Activated naive CD4-positive, alpha-beta T cell treated with anti-CD3 and anti-CD28 coated beads, Interleukin-2, amount 10 ng/mL, durations not matched to agents 7 days and 5 days (primary cell): ENCODE measurements around the gene KRT39.
"Not testable (repeated sequence)": the region's sequence is repeated elsewhere in the genome, so short reads cannot be mapped to it uniquely, and the experiment has no call there.

Experiments
- CTCF ChIA-PET: fragments of 350-600 bp; sonication (Branson Sonifier 250); formaldehyde crosslinking; loops from one replicate; lab custom pipeline; 2021; ENCODE audit warnings: antibody characterized with exemption; lab: Charles Lee
- DNase-seq: peaks from one replicate; pipeline ENCODE4 v3.0.0-alpha.2; 2020
- H3K27ac Mint-ChIP-seq: one replicate; pipeline ENCODE4 v1.8.0; 2021; ENCODE audit warnings: mild to moderate bottlenecking, moderate library complexity, mixed read lengths
- H3K27me3 Mint-ChIP-seq: one replicate; pipeline ENCODE4 v1.8.0; 2021; ENCODE audit warnings: mild to moderate bottlenecking, mixed read lengths
- H3K36me3 Mint-ChIP-seq: one replicate; pipeline ENCODE4 v1.8.0; 2021; ENCODE audit warnings: mixed read lengths
- H3K4me1 Mint-ChIP-seq: one replicate; pipeline ENCODE4 v1.8.0; 2021; ENCODE audit warnings: mixed read lengths
- H3K4me3 Mint-ChIP-seq: one replicate; pipeline ENCODE4 v1.8.0; 2021; ENCODE audit warnings: mild to moderate bottlenecking, moderate library complexity, mixed read lengths
- H3K9me3 Mint-ChIP-seq: one replicate; pipeline ENCODE4 v1.8.0; 2021; ENCODE audit warnings: mixed read lengths

The KRT39 gene

GRCh38 chr17:40942553-40942952, 24.2 kb downstream of the KRT39 start:
- no peaks in the 10 kb centered on the region for H3K9me3 Mint-ChIP-seq
- no peak overlapping the region for H3K27ac Mint-ChIP-seq
- H3K36me3 Mint-ChIP-seq, result no peaks in the 10 kb centered on the region
- no peak overlapping the region for H3K4me3 Mint-ChIP-seq
- DNase-seq, result no peak
- peaks cover 32% of the 10 kb centered on the region for H3K27me3 Mint-ChIP-seq
- no peaks in the 10 kb centered on the region for H3K4me1 Mint-ChIP-seq
- CTCF ChIA-PET, result no interaction called here

GRCh38 chr17:40940266-40940665, 26.5 kb downstream of the KRT39 start:
- DNase-seq, result no peak
- H3K27ac Mint-ChIP-seq, result no peak overlapping the region
- CTCF ChIA-PET, result no interaction called here
- no peaks in the 10 kb centered on the region for H3K36me3 Mint-ChIP-seq
- H3K27me3 Mint-ChIP-seq, result peaks cover 28% of the 10 kb centered on the region
- no peaks in the 10 kb centered on the region for H3K4me1 Mint-ChIP-seq
- no peak overlapping the region for H3K4me3 Mint-ChIP-seq
- no peaks in the 10 kb centered on the region for H3K9me3 Mint-ChIP-seq

DNA sequence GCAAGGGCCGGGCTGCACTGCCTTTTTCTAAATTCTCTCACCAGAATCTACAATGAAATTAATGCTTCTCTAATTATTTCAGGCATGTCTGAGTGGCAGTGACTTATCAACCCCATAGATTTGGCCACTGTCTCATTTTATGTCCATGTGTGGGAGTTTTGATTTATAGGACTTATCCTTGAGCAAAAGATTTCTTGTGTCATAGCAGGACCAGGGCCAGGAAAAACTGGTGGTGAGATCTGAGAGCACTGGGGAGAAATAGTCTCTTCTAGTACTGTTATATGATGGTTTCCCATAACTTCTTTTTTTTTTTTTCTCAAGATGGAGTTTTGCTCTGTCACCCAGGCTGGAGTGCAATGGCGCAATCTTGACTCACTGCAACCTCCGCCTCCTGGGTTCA, 27.8 kb downstream of the KRT39 start:
- H3K27ac Mint-ChIP-seq, result no peak overlapping the region
- DNase-seq, result no peak
- no peak overlapping the region for H3K4me3 Mint-ChIP-seq
- CTCF ChIA-PET, result no interaction called here
- H3K27me3 Mint-ChIP-seq, result peaks cover 20% of the 10 kb centered on the region
- H3K4me1 Mint-ChIP-seq, result no peaks in the 10 kb centered on the region
- no peaks in the 10 kb centered on the region for H3K9me3 Mint-ChIP-seq
- no peaks in the 10 kb centered on the region for H3K36me3 Mint-ChIP-seq

- Mint-ChIP-seq H3K4me1 (no peaks in the 10 kb centered on the region), H3K27ac (peak within 1 kb of the TSS; percentile 9), H3K36me3 (no peaks in the 10 kb centered on the region), H3K4me3 (no peak within 1 kb of the TSS), H3K9me3 (no peaks in the 10 kb centered on the region), H3K27me3 (peaks cover 19% of the 10 kb centered on the region)
- CTCF ChIA-PET, result no interaction called here
- DNase-seq, result no peak
Measured at GRCh38 chr17:40937384-40937819, 29.3 kb downstream of the KRT39 start, which contains the start of gene KRT23. TSS of gene KRT23 (minus strand) at chr17:40937646. CDS start at chr17:40936603, 1,043 bp downstream.

GRCh38 chr17:40936976-40937375, 29.8 kb downstream of the KRT39 start:
- DNase-seq, result no peak
- H3K4me3 Mint-ChIP-seq, result no peak overlapping the region
- no peak overlapping the region for H3K27ac Mint-ChIP-seq
- H3K27me3 Mint-ChIP-seq, result peaks cover 15% of the 10 kb centered on the region
- H3K9me3 Mint-ChIP-seq, result no peaks in the 10 kb centered on the region
- H3K4me1 Mint-ChIP-seq, result no peaks in the 10 kb centered on the region
- H3K36me3 Mint-ChIP-seq, result no peaks in the 10 kb centered on the region
- CTCF ChIA-PET, result no interaction called here

- CTCF ChIA-PET, result no interaction called here
- no peak for DNase-seq
Measured at GRCh38 chr17:40936437-40936971, 30.2 kb downstream of the KRT39 start.

GRCh38 chr17:40935624-40936023, 31.1 kb downstream of the KRT39 start:
- H3K9me3 Mint-ChIP-seq, result no peaks in the 10 kb centered on the region
- no peak overlapping the region for H3K4me3 Mint-ChIP-seq
- CTCF ChIA-PET, result interaction anchor here (1.0 kb wide), 1 partner anchor 558 kb away, joined by 3 read pairs; no protein-coding TSS in a partner anchor
- H3K27ac Mint-ChIP-seq, result no peak overlapping the region
- H3K4me1 Mint-ChIP-seq, result no peaks in the 10 kb centered on the region
- H3K27me3 Mint-ChIP-seq, result peaks cover 13% of the 10 kb centered on the region
- H3K36me3 Mint-ChIP-seq, result no peaks in the 10 kb centered on the region
- no peak for DNase-seq

More at GRCh38 chr17:40936437-40936971, 30.2 kb downstream of the KRT39 start:
- Mint-ChIP-seq H3K9me3 (no peaks in the 10 kb centered on the region), H3K27ac (no peak overlapping the region), H3K27me3 (peaks cover 13% of the 10 kb centered on the region), H3K36me3 (no peaks in the 10 kb centered on the region), H3K4me1 (no peaks in the 10 kb centered on the region), H3K4me3 (no peak overlapping the region)

- Mint-ChIP-seq H3K27me3 (peaks cover 9% of the 10 kb centered on the region), H3K27ac (no peak overlapping the region), H3K4me1 (no peaks in the 10 kb centered on the region), H3K4me3 (no peak overlapping the region), H3K36me3 (no peaks in the 10 kb centered on the region), H3K9me3 (no peaks in the 10 kb centered on the region)
- no peak for DNase-seq
- CTCF ChIA-PET, result no interaction called here
Measured at GRCh38 chr17:40932608-40933007, 34.1 kb downstream of the KRT39 start.

DNA sequence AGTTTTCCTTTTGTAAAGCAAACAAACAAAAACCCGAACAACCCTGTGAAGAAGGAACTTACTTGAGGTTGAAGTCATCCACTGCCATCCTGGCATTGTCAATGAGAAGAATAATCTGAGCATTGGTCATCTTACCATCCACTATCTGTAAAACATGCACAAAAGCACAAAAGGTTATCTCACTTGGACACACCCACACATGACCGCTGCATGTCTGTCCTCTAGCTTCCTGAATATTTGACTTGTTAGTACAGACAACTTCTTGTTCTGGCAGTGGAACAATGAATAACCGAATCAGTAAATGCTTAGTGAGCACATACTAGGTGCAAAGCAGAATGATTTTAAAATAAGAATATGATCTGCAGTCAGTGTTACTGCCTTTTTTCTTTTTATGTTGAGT, 35.4 kb downstream of the KRT39 start:
- Mint-ChIP-seq H3K9me3 (no peaks in the 10 kb centered on the region), H3K4me3 (no peak overlapping the region), H3K36me3 (no peaks in the 10 kb centered on the region), H3K27ac (no peak overlapping the region), H3K27me3 (peaks cover 16% of the 10 kb centered on the region), H3K4me1 (no peaks in the 10 kb centered on the region)
- no peak for DNase-seq
- CTCF ChIA-PET, result no interaction called here

DNA sequence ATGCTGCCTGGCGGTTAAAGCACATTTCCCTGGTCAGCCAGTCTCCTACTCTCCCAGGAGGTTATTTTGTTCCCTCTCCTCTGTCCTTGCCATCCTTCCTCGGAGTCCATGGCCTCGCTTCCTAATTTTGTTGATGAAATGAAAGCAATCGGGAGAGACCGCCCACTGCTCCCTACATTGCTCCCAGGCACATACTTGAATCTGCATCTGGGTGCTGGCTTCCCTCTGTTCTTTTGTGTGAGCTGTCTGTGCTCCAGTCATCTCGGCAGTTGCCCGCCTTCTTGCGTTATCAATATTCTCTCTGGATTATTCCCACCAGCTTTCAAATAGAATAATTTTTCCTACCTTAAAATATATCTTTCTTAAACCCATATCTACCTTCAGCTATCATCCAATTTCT, 40.4 kb downstream of the KRT39 start:
- no peak overlapping the region for H3K27ac Mint-ChIP-seq
- H3K4me3 Mint-ChIP-seq, result no peak overlapping the region
- H3K27me3 Mint-ChIP-seq, result peaks cover 24% of the 10 kb centered on the region
- CTCF ChIA-PET, result interaction anchor here (0.7 kb wide), 1 partner anchor 13 kb away, joined by 3 read pairs; no protein-coding TSS in a partner anchor
- H3K4me1 Mint-ChIP-seq, result peaks cover 1% of the 10 kb centered on the region
- H3K36me3 Mint-ChIP-seq, result no peaks in the 10 kb centered on the region
- no peak for DNase-seq
- H3K9me3 Mint-ChIP-seq, result no peaks in the 10 kb centered on the region

GRCh38 chr17:40922239-40922638, 44.5 kb downstream of the KRT39 start:
- H3K27ac Mint-ChIP-seq, result peak overlapping the region; percentile 40
- no peaks in the 10 kb centered on the region for H3K9me3 Mint-ChIP-seq
- no peaks in the 10 kb centered on the region for H3K36me3 Mint-ChIP-seq
- H3K4me3 Mint-ChIP-seq, result no peak overlapping the region
- H3K4me1 Mint-ChIP-seq, result peaks cover 7% of the 10 kb centered on the region
- H3K27me3 Mint-ChIP-seq, result peaks cover 24% of the 10 kb centered on the region
- CTCF ChIA-PET, result no interaction called here
- no peak for DNase-seq

DNA sequence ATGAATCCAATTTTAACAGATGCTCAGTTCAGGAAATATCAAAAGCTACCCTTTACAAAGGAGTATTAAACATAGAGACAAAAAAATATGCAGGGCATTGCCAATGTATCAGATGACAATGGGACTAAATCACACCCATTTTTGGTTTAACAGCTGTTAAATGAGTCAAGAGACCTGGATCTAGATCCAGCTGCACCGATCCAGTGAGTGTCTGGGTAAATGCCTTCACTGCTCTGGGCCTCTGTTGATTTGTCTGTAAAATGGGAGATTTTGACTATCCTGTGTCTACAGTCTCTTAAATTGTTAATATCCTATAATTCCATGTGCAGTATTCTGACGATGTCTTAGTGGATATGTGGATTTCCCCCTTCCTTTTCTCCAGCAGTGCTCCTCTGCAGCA, 45.7 kb downstream of the KRT39 start:
- CTCF ChIA-PET, result no interaction called here
- H3K9me3 Mint-ChIP-seq, result no peaks in the 10 kb centered on the region
- no peaks in the 10 kb centered on the region for H3K36me3 Mint-ChIP-seq
- no peak overlapping the region for H3K4me3 Mint-ChIP-seq
- no peak for DNase-seq
- peaks cover 25% of the 10 kb centered on the region for H3K27me3 Mint-ChIP-seq
- no peak overlapping the region for H3K27ac Mint-ChIP-seq
- peaks cover 7% of the 10 kb centered on the region for H3K4me1 Mint-ChIP-seq

DNA sequence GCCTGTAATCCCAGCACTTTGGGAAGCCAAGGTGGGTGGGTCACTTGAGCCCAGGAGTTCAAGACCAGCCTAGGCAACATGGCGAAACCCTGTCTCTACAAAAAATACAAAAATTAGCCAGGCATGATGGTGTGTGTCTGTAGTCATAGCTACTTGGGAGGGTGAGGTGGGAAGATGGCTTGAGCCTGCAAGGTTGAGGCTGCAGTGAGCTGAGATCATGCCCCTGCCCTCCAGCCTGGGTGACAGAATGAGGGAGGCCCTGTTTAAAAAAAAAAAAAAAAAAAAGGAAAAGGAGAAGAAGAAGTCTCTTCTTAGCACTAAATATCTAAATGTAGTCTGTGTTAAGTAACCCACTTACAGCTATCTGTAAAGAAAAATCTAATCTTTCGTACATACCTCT, 49.6 kb downstream of the KRT39 start:
- not testable (repeated sequence) for H3K36me3 Mint-ChIP-seq

DNA sequence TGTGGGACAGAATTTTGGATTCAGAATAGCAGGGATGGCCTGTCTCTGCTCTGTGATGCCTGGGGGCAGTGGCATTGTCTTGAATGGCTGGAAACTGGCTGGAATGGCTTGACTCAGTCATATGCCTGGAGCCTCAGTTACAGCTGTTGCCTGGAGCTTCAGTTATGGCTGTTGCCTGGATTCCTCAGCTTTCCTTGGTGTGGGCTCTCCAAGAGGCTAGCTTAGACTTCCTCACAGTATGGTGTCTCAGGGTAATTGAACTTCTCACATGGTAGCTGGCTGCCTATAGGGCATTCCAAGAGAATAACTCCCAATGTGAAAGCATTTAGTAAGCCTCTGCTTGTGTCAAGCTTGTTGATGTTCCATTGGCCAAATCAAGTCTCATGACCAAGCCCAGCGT, 50.4 kb downstream of the KRT39 start:
- Mint-ChIP-seq H3K4me1 (peaks cover 6% of the 10 kb centered on the region), H3K27me3 (peaks cover 19% of the 10 kb centered on the region), H3K4me3 (no peak overlapping the region), H3K9me3 (no peaks in the 10 kb centered on the region), H3K36me3 (no peaks in the 10 kb centered on the region), H3K27ac (no peak overlapping the region)
- no peak for DNase-seq
- CTCF ChIA-PET, result no interaction called here

More for the DNA sequence above, 49.6 kb downstream of the KRT39 start:
- CTCF ChIA-PET, H3K4me1 Mint-ChIP-seq, H3K4me3 Mint-ChIP-seq, H3K27ac Mint-ChIP-seq, H3K9me3 Mint-ChIP-seq, DNase-seq: not testable (repeated sequence)
- H3K27me3 Mint-ChIP-seq, result peaks cover 11% of the 10 kb centered on the region

DNA sequence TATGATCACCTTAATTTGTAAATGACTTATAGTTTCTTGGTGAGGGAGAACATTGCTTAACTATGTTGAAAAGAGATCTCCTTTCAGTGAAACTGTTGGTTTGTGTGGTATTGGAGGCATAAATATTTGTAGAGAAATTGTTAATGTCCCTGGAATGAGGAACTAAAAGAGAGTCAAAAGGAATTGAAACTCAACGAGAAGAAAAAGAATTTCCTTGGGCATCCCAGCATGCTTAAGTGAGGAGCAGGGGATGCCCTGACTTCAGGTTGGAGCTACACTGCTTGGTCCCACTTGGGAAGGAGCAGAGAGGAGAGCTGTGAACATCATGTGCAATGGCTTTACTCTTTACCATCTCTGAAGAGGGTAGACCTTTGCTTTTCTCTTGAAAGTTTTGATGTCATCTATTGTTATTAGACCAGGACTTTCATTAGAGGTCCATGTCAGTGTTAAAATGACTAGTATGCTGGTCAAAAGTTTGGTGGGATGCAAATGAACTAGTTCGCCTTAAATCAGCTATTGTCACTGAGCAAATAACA, 51.0 kb downstream of the KRT39 start:
- Mint-ChIP-seq H3K27me3 (peaks cover 24% of the 10 kb centered on the region), H3K4me1 (peaks cover under 1% of the 10 kb centered on the region), H3K4me3 (no peak overlapping the region), H3K36me3 (no peaks in the 10 kb centered on the region), H3K27ac (no peak overlapping the region), H3K9me3 (no peaks in the 10 kb centered on the region)
- no peak for DNase-seq
- CTCF ChIA-PET, result interaction anchor here (0.5 kb wide), 1 partner anchor 778 kb away, joined by 3 read pairs; no protein-coding TSS in a partner anchor
